GM21423 (cell line): ENCODE data around the gene DEFB116.
"Not testable (repeated sequence)": the region's sequence is repeated elsewhere in the genome, so short reads cannot be mapped to it uniquely, and the experiment has no call there.

ENCODE experiments used
- ATAC-seq: cut with Tn5 transposase; IDR thresholded peaks from one replicate; pipeline ENCODE4 v1.9.1; 2021; ENCODE audit warnings: mild to moderate bottlenecking, moderate library complexity; ENCODE audit not compliant: unreplicated experiment

Gene DEFB116

DNA sequence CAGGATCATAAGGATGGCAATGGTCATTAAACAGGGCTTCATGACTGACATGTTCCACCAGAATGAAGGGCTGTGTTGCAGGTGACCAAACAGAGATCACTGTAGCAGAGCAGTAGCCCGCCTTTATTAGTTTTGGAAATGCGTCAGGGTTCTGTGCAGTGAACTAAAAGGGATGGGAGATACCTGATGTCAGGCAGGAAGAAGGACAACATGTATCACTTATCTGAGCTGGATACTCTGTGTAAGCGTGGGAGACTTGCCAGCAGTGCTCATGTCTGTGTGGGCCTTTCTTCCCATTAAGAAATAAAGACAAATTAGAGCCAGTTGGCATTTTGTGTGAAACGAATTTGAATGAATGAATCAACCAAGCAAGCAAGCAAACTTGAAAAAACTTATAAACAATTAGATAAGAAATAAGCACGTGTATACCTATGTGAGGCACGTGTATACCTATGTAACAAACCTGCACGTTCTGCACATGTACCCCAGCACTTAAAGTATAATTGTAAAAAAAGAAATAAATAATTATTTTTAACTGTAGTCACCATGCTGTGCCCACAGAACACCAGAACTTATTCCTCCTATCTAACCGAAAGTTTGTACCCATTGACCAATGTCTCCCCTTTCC lies at the start of gene DEFB116:
Gene DEFB116, minus strand, starts transcription at position 51 of the 628 bp plus-strand sequence. Its CDS starts 0 bp downstream, at position 51.
- no peak for ATAC-seq

- ATAC-seq, result no peak
These were observed 47.6 kb upstream of the DEFB116 start for GRCh38 chr20:31355981-31356380.

- no peak for ATAC-seq
These were observed 33.1 kb upstream of the DEFB116 start for GRCh38 chr20:31341470-31341869.

DNA sequence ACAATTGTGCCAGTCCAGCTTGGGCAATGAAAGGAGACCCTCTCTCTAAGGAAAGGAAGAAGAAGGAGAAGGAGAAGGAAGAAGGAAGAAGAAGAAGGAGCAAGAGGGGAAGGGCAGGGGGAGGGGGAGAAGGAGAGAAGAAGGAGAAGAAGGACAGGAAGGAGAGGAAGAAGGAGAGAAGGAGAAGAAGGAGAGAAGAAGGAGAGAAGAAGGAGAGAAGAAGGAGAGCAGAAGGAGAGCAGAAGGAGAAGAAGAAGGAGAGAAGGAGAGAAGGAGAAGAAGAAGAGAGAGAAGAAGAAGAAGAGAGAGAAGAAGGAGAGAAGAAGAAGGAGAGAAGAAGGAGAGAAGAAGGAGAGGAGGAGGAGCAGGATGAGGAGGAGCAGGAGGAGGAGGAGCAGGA lies 22.5 kb upstream of the DEFB116 start:
- ATAC-seq, result no peak

DNA sequence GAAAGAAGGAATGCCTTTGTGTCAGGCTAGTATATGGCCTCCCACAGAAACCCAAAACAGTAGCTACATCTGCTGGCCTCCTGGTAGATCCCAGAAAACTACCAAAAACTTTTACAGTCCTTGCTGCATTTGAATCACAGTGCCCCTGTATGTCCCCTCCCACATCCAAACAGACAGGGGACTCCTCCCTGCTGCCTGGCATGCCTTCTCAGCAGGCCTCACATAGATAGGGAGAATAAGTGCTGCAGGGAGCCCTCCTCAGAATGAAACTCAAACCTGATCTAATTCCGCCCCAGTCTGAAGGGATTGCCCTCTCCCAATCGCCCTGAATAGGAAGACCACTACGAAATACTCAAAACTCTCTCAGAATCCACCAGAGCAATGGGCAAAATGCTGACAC lies 14.1 kb upstream of the DEFB116 start:
- ATAC-seq, result no peak

GRCh38 chr20:31284964-31285363 lies 23.4 kb downstream of the DEFB116 start:
- ATAC-seq, result not testable (repeated sequence)

- no peak for ATAC-seq
These were observed 30.2 kb downstream of the DEFB116 start for GRCh38 chr20:31278178-31278577.

DNA sequence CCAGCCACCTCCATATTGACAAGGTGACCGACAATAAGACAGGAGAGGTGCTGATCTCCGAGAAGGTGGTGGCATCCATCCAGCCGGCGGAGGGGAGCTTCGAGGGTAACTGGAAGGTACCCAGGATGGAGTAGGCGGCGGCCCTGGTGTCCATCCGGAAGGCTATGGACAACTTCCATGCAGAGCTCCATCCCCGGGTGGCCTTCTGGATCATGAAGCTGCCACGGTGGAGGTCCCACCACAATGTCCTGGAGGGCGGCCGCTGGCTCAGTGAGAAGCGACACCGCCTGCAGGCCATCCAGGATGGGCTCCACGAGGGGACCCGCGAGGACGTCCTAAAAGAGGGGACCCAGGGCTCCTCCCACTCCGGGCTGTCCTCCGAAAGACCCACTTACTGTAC lies 33.9 kb downstream of the DEFB116 start:
- no peak for ATAC-seq

GRCh38 chr20:31260326-31260932 lies 48.0 kb downstream of the DEFB116 start:
- ATAC-seq, result no peak

DNA sequence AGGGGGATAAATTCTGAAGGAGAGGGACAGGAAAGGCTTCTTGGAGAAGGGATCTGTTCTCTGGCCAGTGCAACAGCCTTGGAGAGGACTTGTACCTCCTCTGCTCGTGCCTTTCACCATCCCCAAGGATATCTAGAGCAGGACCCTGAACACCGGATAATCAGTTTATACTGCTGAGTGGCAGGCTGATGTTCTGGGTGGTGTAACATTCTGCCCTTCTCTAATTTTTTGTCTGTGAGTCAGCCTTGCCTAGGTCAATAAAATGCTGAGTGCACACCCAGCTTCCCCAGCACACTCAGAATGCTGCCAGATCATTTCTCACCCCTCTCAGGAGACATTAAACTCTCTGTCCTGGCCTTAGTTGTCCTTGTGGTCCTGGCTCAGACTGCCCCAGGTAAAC lies 51.0 kb downstream of the DEFB116 start, which contains the start of gene DEFB115:
Gene DEFB115, plus strand, starts transcription at position 301 of the 400 bp plus-strand sequence. Its CDS starts 0 bp downstream, at position 301.
- ATAC-seq, result no peak

GRCh38 chr20:31256959-31257358 lies 51.4 kb downstream of the DEFB116 start:
- ATAC-seq, result no peak
